AG09319 (cell line): ENCODE data around the gene GSK3B.
"Not testable (repeated sequence)": the region's sequence is repeated elsewhere in the genome, so short reads cannot be mapped to it uniquely, and the experiment has no call there.

ENCODE experiments used
- DNase-seq: peaks from one replicate; pipeline ENCODE4 v3.0.0-alpha.2; 2010; ENCODE audit warnings: low read depth; ENCODE audit errors: extremely low read depth
- CTCF ChIP-seq: IDR thresholded peaks from 2 replicates; pipeline ENCODE4 v1.5.1; 2011; ENCODE audit warnings: low read depth, mild to moderate bottlenecking, inconsistent platforms, low read length, moderate library complexity

Gene GSK3B

GRCh38 chr3:120057029-120057428 lies 37.2 kb downstream of the GSK3B start:
- no peak for TF ChIP-seq CTCF
- no peak for DNase-seq

- not testable (repeated sequence) for DNase-seq
Measured at GRCh38 chr3:120053647-120054046, 40.6 kb downstream of the GSK3B start.

GRCh38 chr3:120052677-120053076 lies 41.6 kb downstream of the GSK3B start:
- TF ChIP-seq CTCF, result no peak
- peak; percentile 12 for DNase-seq

GRCh38 chr3:120052225-120052624 lies 42.0 kb downstream of the GSK3B start:
- no peak for DNase-seq
- TF ChIP-seq CTCF, result no peak

- DNase-seq, result not testable (repeated sequence)
Measured at GRCh38 chr3:120051570-120051969, 42.7 kb downstream of the GSK3B start.

- no peak for TF ChIP-seq CTCF
- no peak for DNase-seq
Measured at GRCh38 chr3:120049881-120050539, 44.2 kb downstream of the GSK3B start.

GRCh38 chr3:120049072-120049471 lies 45.2 kb downstream of the GSK3B start:
- no peak for TF ChIP-seq CTCF
- DNase-seq, result no peak

GRCh38 chr3:120048355-120049041 lies 45.7 kb downstream of the GSK3B start:
- TF ChIP-seq CTCF, result no peak
- no peak for DNase-seq
